Glutamatergic neuron (in vitro differentiated cells): Measurements from ENCODE around the gene EMILIN1. TPM values are rescaled to one million over a fixed set of nuclear protein-coding genes. Genes with fewer than 3 reads are reported as not detected.
"Not testable (repeated sequence)": the region's sequence is repeated elsewhere in the genome, so short reads cannot be mapped to it uniquely, and the experiment has no call there.

Experiments
- DNase-seq: peaks from one replicate; pipeline ENCODE4 v3.0.0; 2022
- H3K27ac Mint-ChIP-seq: one replicate; pipeline ENCODE4 v1.8.0; 2020; ENCODE audit warnings: mild to moderate bottlenecking, mixed read lengths, inconsistent platforms; ENCODE audit not compliant: unreplicated experiment
- H3K27me3 Mint-ChIP-seq: one replicate; pipeline ENCODE4 v1.8.0; 2020; ENCODE audit warnings: mild to moderate bottlenecking, moderate library complexity, mixed read lengths, inconsistent platforms; ENCODE audit not compliant: unreplicated experiment
- H3K36me3 Mint-ChIP-seq: one replicate; pipeline ENCODE4 v1.8.0; 2020; ENCODE audit warnings: mild to moderate bottlenecking, mixed read lengths, inconsistent platforms; ENCODE audit not compliant: unreplicated experiment
- H3K4me1 Mint-ChIP-seq: one replicate; pipeline ENCODE4 v1.8.0; 2020; ENCODE audit warnings: mild to moderate bottlenecking, low read depth, mixed read lengths, inconsistent platforms; ENCODE audit not compliant: unreplicated experiment
- H3K4me3 Mint-ChIP-seq: one replicate; pipeline ENCODE4 v1.8.0; 2020; ENCODE audit warnings: mild to moderate bottlenecking, mixed read lengths, inconsistent platforms; ENCODE audit not compliant: unreplicated experiment
- H3K9me3 Mint-ChIP-seq: one replicate; pipeline ENCODE4 v1.8.0; 2020; ENCODE audit warnings: mild to moderate bottlenecking, moderate library complexity, mixed read lengths, inconsistent platforms; ENCODE audit not compliant: unreplicated experiment
- total RNA-seq: library from RNA; stranded (reverse); fragmentation: NEBNext Ultra II Directional; extraction: Animal tissue kit (Norgen Biotek cat#: 25700); gene quantifications from one replicate; pipeline ENCODE4 v1.2.1, GENCODE V29; 2021; ENCODE audit not compliant: unreplicated experiment
- TF ChIP-seq, protein P1 (sequence below): fragments of 200-600 bp; sonication (generic); IDR thresholded peaks from one replicate; pipeline ENCODE4 v1.5.0; 2021; ENCODE audit not compliant: partially characterized antibody, unreplicated experiment

The EMILIN1 gene
- total RNA-seq, 1 donor from 2014 or later: 3.2 TPM

- peak overlapping the region; percentile 67 for H3K4me3 Mint-ChIP-seq
- no peak overlapping the region for H3K27ac Mint-ChIP-seq
- TF ChIP-seq, protein P1, sequence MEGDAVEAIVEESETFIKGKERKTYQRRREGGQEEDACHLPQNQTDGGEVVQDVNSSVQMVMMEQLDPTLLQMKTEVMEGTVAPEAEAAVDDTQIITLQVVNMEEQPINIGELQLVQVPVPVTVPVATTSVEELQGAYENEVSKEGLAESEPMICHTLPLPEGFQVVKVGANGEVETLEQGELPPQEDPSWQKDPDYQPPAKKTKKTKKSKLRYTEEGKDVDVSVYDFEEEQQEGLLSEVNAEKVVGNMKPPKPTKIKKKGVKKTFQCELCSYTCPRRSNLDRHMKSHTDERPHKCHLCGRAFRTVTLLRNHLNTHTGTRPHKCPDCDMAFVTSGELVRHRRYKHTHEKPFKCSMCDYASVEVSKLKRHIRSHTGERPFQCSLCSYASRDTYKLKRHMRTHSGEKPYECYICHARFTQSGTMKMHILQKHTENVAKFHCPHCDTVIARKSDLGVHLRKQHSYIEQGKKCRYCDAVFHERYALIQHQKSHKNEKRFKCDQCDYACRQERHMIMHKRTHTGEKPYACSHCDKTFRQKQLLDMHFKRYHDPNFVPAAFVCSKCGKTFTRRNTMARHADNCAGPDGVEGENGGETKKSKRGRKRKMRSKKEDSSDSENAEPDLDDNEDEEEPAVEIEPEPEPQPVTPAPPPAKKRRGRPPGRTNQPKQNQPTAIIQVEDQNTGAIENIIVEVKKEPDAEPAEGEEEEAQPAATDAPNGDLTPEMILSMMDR: no peak
- peaks cover 1% of the 10 kb centered on the region for H3K4me1 Mint-ChIP-seq
- H3K36me3 Mint-ChIP-seq: no peaks in the 10 kb centered on the region
- H3K9me3 Mint-ChIP-seq: peaks cover 6% of the 10 kb centered on the region
- peaks cover 23% of the 10 kb centered on the region for H3K27me3 Mint-ChIP-seq
- DNase-seq: no peak
These were observed 39.6 kb downstream of the EMILIN1 start for GRCh38 chr2:27117995-27118524.

DNA sequence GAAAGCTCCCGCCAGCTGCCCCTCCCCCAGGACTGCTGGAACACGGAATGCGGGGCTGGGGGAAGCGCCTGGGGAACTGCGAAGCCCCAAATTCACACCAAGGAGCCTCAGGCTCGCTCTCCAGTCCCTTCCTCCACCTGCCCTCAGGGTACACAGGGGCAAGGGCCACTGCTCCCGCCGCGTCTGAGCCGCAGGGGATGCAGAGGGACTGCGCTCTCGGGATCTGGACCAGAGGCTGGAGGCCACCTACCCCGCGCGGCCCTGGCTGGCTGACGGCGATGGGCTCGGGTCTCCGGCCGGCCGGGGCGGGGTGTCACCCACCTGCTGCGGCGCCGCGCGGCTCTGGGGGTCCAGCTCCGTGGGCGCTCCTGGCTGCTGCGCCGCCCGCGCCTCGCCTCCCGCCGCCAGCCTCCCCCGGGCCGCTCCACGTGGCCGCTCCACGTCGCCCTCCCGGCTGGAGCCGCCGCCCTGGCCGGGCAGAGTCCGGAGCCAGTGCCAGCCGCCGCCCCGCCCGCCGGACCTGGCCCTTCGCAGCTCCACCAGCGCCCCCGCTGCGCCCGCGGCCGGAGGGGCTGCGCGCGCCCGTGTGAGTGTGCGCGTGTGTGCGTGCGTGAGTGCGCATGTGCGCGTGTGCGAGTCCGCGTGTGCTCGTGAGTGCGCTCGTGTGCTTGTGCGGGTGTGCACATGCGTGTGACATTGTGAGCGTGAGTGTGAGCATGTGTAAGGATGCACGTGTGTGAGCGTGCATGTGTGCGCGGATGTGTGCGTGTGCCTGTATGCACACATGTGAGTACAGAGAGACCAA is 40.3 kb downstream of the EMILIN1 start, which contains the start of gene CGREF1:
CGREF1 (minus strand) TSS at position 604 of the 805 bp plus-strand sequence. CDS start 14,762 bp downstream, outside the sequence.
- Mint-ChIP-seq H3K4me1 (peaks cover 1% of the 10 kb centered on the region), H3K27me3 (peaks cover 23% of the 10 kb centered on the region)

DNA sequence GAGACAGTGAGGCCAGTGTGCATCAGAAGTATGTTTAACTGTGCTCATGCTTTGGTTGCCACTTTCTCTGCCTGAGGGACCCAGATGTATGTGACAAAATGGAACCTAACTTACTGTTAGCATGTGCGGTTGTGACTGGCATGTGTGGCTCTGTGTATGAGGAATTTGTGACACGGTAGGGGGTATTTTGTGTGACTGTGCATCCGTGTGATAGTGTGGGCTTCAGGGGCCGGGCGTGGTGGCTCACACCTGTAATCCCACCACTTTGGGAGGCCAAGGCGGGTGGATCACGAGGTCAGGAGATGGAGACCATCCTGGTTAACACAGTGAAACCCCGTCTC is 40.9 kb downstream of the EMILIN1 start:
- H3K4me1 Mint-ChIP-seq, H3K27ac Mint-ChIP-seq, DNase-seq, H3K9me3 Mint-ChIP-seq, H3K36me3 Mint-ChIP-seq: not testable (repeated sequence)
- peaks cover 23% of the 10 kb centered on the region for H3K27me3 Mint-ChIP-seq
- H3K4me3 Mint-ChIP-seq: peak overlapping the region; percentile 86

More for the DNA sequence above, 40.3 kb downstream of the EMILIN1 start, which contains the start of gene CGREF1:
- Mint-ChIP-seq H3K27ac (no peak within 1 kb of the TSS), H3K9me3 (peaks cover 6% of the 10 kb centered on the region), H3K36me3 (no peaks in the 10 kb centered on the region), H3K4me3 (peak within 1 kb of the TSS; percentile 86)
- peak; percentile 46 for DNase-seq
- TF ChIP-seq, protein P1: no peak

DNA sequence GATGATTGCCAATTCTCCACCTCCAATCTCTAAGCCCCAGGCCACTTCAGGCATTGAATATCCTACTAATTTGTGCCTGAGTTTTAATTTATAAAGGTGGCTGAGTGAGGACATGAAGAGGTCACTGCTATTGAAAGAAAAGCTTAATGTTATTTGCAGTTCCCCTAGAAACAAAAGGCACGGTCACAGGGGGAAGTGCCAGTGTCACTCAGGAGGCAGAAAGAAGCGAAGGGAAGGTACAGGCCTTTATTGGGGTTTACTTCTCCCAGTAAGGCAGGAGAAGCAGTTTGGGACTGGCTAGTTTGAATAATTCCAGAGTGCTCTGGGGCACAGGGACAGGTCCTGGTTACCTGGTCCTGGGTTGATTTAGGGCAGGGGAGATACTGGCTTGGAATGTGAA is 43.5 kb downstream of the EMILIN1 start:
- Mint-ChIP-seq H3K4me1 (peaks cover 3% of the 10 kb centered on the region), H3K36me3 (no peaks in the 10 kb centered on the region), H3K9me3 (peaks cover 6% of the 10 kb centered on the region), H3K27ac (no peak overlapping the region), H3K27me3 (peaks cover 21% of the 10 kb centered on the region), H3K4me3 (no peak overlapping the region)
- TF ChIP-seq, protein P1: no peak
- no peak for DNase-seq

GRCh38 chr2:27122791-27123190 is 44.4 kb downstream of the EMILIN1 start:
- TF ChIP-seq, protein P1: no peak
- Mint-ChIP-seq H3K4me1 (peaks cover 3% of the 10 kb centered on the region), H3K36me3 (no peaks in the 10 kb centered on the region), H3K27ac (no peak overlapping the region), H3K27me3 (peaks cover 19% of the 10 kb centered on the region), H3K9me3 (peaks cover 6% of the 10 kb centered on the region), H3K4me3 (peak overlapping the region; percentile 94)
- no peak for DNase-seq
